Breast epithelium (tissue), 3 donors: ENCODE results near the gene KPNB1.

ENCODE experiments used
- POLR2A ChIP-seq: fragments of 450-650 bp; IDR thresholded peaks from one replicate; pipeline ENCODE4 v1.6.1; 2016; ENCODE audit warnings: antibody characterized with exemption, mild to moderate bottlenecking, moderate library complexity
- POLR2AphosphoS5 ChIP-seq, 3 donors: sonication (generic); formaldehyde crosslinking; IDR thresholded peaks; one replicate each; pipeline ENCODE4 v1.6.1; 2017; ENCODE audit warnings: antibody characterized with exemption in 3 of 3

GRCh38 chr17:47720754-47721533 is 71.2 kb downstream of the KPNB1 start:
- TF ChIP-seq POLR2AphosphoS5 (IDR thresholded peaks at IDR 0.05) (no peak), POLR2A (no peak)
